HG03139 (cell line): Measurements from ENCODE around the gene HMG20B.
"Not testable (repeated sequence)": the region's sequence is repeated elsewhere in the genome, so short reads cannot be mapped to it uniquely, and the experiment has no call there.

Experiments used
- ATAC-seq: cut with Tn5 transposase; IDR thresholded peaks from one replicate; pipeline ENCODE4 v1.9.1; 2021; ENCODE audit not compliant: unreplicated experiment

Gene HMG20B

GRCh38 chr19:3572855-3573161 is at the start of gene HMG20B:
Gene HMG20B, plus strand, starts transcription at chr19:3572944. Its CDS starts 366 bp downstream, at chr19:3573310.
- no peak for ATAC-seq

DNA sequence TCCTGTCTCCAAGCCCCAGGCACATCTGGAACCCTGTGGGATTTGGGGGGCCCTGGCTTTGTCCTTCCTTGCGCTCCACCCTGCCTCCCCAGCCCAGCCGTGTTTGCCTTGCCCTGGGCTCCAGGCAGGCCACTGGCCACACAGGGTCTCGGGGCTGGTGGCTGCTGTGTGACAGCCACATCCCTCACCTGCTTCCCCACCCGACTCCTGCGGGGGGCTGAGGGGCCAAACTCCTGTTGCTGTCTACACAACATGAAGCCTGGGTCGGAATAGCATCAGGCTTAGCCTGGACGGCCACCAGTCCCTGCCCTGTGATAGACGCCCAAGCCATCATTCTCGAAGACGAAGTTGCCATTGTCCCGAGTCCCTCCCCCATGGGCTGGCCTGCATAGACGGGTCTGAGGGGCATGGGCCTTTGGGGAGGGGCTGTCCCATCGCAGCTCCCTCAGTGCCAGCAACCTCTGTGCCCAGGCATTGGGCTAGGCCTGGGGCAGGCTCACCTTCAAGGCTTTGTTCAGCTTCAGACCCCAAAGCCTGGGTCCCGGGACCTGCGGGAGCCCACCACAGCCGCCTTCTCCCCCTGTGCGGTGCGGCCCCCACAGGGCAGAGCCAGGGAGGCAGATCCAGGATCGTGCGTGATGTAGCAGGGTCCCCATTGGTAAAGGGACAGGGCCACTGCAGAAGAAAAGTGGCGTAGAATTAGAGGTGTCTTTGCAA is 49.2 kb upstream of the HMG20B start:
- no peak for ATAC-seq

- no peak for ATAC-seq
These were observed 48.5 kb upstream of the HMG20B start for GRCh38 chr19:3524078-3524842.

GRCh38 chr19:3524904-3525451 is 47.8 kb upstream of the HMG20B start:
- ATAC-seq: no peak

GRCh38 chr19:3526507-3527237 is 46.1 kb upstream of the HMG20B start:
- ATAC-seq: no peak

- no peak for ATAC-seq
These were observed 45.4 kb upstream of the HMG20B start for GRCh38 chr19:3527238-3527910.

GRCh38 chr19:3528080-3528479 is 44.7 kb upstream of the HMG20B start:
- ATAC-seq: no peak

DNA sequence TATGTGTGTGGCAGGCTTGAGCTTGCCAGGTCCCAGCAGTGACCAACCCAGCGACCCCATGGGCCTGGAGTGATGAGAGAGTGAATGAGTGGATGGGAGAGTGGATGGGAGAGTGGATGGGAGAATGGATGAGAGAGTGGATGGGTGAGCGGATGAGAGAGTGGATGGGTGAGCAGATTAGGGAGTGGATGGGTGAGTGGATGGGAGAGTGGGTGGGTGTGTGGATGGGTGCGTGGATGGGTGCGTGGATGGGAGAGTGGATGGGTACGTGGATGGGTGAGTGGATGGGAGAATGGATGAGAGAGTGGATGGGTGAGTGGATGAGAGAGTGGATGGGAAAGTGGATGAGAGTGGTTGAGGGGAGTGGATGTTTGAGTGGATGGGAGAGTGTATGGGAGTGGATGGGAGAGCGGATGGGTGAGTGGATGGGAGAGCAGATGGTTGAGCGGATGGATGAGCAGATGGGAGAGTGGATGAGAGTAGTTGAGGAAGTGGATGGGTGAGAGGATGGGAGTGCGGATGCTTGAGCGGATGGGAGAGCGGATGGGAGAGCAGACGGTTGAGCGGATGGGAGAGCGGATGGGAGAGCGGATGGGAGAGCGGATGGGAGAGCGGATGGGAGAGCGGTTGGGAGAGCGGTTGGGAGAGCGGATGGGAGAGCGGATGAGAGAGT is 44.1 kb upstream of the HMG20B start:
- ATAC-seq: no peak

DNA sequence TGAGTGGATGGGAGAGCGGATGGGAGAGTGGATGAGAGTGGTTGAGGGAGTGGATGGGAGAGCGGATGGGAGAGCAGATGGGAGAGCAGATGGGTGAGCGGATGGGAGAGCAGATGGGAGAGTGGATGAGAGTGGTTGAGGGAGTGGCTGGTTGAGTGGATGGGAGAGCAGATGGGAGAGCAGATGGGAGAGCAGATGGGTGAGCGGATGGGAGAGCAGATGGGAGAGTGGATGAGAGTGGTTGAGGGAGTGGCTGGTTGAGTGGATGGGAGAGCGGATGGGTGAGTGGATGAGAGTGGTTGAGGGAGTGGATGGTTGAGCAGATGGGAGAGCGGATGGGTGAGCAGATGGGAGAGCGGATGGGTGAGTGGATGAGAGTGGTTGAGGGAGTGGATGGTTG is 43.4 kb upstream of the HMG20B start:
- ATAC-seq: not testable (repeated sequence)

DNA sequence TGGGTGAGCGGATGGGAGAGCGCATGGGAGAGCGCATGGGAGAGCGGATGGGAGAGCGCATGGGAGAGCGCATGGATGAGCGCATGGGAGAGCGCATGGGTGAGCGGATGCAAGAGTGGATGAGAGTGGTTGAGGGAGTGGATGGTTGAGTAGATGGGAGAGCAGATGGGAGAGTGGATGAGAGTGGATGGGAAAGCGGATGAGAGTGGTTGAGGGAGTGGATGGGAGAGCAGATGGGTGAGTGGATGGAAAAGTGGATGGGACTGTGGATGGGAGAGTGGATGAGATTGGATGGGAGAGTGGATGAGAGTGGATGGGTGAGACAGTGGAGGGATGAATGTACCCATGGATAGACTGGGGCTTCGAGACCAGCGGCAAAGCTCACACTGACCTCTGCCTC is 42.4 kb upstream of the HMG20B start:
- no peak for ATAC-seq

- no peak for ATAC-seq
These were observed 41.0 kb upstream of the HMG20B start for GRCh38 chr19:3531716-3532115.

DNA sequence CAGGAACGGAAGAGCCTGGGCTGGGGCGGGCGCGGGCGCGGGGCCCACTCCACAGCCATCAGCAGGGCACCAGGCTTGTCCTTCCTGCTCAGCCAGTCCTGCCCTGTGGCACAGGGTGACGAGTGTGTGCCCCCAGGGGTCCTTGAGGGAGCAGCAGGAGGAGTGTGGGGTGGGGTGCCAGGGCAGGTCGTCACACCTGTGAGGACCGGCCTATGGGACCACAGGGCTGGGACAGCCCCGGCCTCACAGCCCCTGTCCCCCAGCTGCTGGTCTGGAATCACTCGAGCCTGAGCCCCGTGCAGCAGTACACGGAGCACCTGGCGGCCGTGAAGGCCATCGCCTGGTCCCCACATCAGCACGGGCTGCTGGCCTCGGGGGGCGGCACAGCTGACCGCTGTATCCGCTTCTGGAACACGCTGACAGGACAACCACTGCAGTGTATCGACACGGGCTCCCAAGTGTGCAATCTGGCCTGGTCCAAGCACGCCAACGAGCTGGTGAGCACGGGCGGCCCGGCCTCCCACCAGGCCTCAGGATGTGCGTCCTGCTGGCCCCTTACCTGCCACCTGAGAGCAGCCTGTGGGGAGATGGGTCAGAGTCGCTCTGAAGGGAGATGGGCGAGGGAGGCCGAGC is 40.5 kb upstream of the HMG20B start:
- no peak for ATAC-seq

DNA sequence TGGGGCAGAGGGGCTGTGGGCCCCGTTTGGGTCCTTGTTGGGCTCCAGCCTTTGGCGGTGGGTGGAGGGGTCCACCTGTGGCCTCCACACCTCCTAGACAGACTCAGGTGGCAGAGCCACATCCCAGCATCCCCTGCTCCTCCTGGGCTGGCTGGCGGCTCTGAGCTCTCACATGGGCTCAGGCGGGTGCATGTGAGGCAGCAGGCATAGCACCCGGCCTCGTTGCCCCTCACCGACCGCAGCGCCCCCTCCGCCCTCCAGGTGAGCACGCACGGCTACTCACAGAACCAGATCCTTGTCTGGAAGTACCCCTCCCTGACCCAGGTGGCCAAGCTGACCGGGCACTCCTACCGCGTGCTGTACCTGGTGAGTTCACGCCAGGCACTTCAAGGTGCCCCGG is 39.7 kb upstream of the HMG20B start:
- no peak for ATAC-seq

DNA sequence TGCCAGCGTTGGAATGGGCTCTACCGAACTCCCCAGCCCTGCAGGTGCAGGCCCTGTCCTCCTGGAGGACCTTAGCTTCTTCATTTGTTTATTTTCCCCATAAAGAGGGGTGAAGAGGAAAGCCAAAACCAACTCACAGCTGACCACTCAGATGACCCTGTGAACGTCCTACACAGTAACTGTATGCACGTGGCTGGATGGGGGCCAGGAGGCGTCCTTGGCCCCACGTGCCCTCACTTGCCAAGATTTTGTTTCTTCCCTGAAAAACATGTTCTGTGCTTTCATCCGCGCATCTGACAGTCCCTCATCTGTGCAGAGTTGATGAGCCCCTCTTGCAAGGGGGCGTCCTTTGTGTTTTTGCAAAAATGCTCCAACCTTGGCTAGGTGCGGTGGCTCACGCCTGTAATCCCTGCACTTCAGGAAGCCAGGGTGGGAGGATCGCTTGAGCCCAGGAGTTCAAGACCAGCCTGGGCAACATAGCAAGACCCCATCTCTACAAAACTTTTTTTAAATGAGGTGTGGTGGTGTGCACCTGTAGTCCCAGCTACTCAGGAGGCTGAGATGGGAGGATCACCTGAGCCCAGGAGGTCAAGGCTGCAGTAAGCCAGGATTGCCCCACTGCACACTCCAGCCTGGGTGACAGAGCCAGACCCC is 39.1 kb upstream of the HMG20B start:
- no peak for ATAC-seq

DNA sequence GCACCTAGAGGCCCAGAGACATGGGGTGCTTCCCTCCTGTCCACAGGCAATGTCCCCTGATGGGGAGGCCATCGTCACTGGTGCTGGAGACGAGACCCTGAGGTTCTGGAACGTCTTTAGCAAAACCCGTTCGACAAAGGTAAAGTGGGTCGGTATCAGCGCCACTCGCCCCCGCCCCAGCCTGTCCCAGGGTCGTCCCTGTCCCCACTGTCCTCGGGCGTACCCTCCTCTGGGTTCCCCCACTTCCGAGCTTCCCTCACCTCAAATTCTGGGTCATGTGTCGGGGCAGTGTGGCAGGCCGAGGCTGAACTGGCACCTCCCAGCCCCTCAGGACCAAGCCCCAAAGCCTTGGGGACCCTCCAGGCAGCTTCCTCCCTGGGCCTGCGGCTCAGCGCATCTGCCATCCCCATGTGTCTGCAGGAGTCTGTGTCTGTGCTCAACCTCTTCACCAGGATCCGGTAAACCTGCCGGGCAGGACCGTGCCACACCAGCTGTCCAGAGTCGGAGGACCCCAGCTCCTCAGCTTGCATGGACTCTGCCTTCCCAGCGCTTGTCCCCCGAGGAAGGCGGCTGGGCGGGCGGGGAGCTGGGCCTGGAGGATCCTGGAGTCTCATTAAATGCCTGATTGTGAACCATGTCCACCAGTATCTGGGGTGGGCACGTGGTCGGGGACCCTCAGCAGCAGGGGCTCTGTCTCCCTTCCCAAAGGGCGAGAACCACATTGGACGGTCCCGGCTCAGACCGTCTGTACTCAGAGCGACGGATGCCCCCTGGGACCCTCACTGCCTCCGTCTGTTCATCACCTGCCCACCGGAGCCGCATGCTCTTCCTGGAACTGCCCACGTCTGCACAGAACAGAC is 38.1 kb upstream of the HMG20B start:
- no peak for ATAC-seq

- ATAC-seq: no peak
These were observed 37.6 kb upstream of the HMG20B start for GRCh38 chr19:3535235-3535535.

GRCh38 chr19:3535563-3535965 is 37.2 kb upstream of the HMG20B start:
- ATAC-seq: no peak

DNA sequence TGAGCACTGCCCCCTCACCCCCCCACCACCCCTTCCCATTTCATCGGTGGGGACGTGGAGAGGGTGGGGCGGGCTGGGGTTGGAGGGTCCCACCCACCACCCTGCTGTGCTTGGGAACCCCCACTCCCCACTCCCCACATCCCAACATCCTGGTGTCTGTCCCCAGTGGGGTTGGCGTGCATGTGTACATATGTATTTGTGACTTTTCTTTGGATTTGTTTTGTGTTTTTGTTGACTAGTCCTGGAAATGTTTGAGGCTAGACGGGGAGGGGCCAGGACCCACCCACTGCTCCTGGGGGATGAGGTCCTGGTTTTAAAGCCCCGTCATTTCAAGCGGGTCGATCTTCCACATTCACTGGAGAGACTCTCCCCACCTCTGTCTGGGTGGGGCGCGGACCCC is 36.8 kb upstream of the HMG20B start:
- ATAC-seq: no peak
